Pancreas (tissue), 10 donors: ENCODE measurements around the gene FAM53A. TPM values are rescaled to one million over a fixed set of nuclear protein-coding genes. Genes with fewer than 3 reads are reported as not detected.

ENCODE experiments used
- ATAC-seq, 4 donors: fragments of 200-7000 bp; cut with Tn5 transposase; one replicate each; pipeline versions ENCODE4 v1.8.0 to v1.9.1; 2020; ENCODE audit warnings: mild to moderate bottlenecking in 4 of 4, moderate library complexity in 4 of 4
- DNase-seq, 6 donors: peaks; one replicate each; pipeline ENCODE4 v3.0.0-alpha.2; 2020
- FAIRE-seq: peaks from 2 replicates; lab custom pipeline; 2012; peaks lifted over from hg19 to GRCh38; lab: Jason Lieb, UNC
- H3K27ac ChIP-seq, 4 donors: fragments of 200-600 bp; sonication (generic); 1 replicate in 3 of 4; 2 replicates in 1 of 4; pipeline versions ENCODE4 v1.5.0 to v1.8.0; 2020
- H3K27me3 ChIP-seq, 4 donors: fragments of 200-600 bp; one replicate each; pipeline ENCODE4 v1.8.0; 2021
- H3K36me3 ChIP-seq, 3 donors: fragments of 200-600 bp; sonication (generic) in 1 of 3; one replicate each; pipeline versions ENCODE4 v1.5.0 to v1.8.0; 2020 to 2021
- H3K4me1 ChIP-seq, 3 donors: fragments of 200-600 bp; one replicate each; pipeline ENCODE4 v1.8.0; 2021
- H3K4me3 ChIP-seq, 4 donors: fragments of 200-600 bp; sonication (generic) in 2 of 4; one replicate each; pipeline versions ENCODE4 v1.5.0 to v1.8.0; 2020 to 2021
- H3K9me3 ChIP-seq, 4 donors: fragments of 200-600 bp; one replicate each; pipeline ENCODE4 v1.8.0; 2021
- WGBS, 2 donors: extraction: QIAGEN DNeasy Blood & Tissue Kit; methylation state at CpG; one replicate each; pipeline ENCODE4 v1.1.7; 2013; 5-methylcytosine and 5-hydroxymethylcytosine counted together
- intact Hi-C, 3 donors: fragments of 100-400 bp; cut with DNase I; formaldehyde crosslinking; loops; one replicate each; pipeline versions ENCODE4 v1.11.1 to v1.14.2; 2022
- polyA plus RNA-seq, 2 donors: library from polyadenylated mRNA; stranded (reverse); fragments of 200-250 nt; gene quantifications; one replicate each; pipeline ENCODE4 v1.2.3, GENCODE V29; 2013
- total RNA-seq, 6 donors: library from RNA; stranded (reverse); fragmentation: NEBNext Ultra II Directional in 4 of 6; extraction: Animal tissue kit (Norgen Biotek cat#: 25700) in 4 of 6; gene quantifications; one replicate each; pipeline versions ENCODE4 v1.2.1 to v1.2.4, GENCODE V29; 2021 to 2023
- TF ChIP-seq, protein P1 (sequence below), 4 donors: fragments of 200-600 bp; sonication (generic) in 3 of 4; IDR thresholded peaks; one replicate each; pipeline versions ENCODE4 v1.5.0 to v1.8.0; 2021; ENCODE audit warnings: antibody characterized with exemption in 4 of 4
- donor health status: healthy with polysubstance abuse.
- donor health status: DM: no; HTN: no; CAD: no; lungs with moderate emphysema.
- donor health status: DM: no; HTN: no; CAD: no.
- donor health status: control.
- donor health status: control.
- donor health status: Bipolar disorder and iron deficiency.
- donor health status: DM: yes; HTN: yes; CAD: no.
- donor health status: DM: no; HTN: no; CAD: no.
- donor health status: DM: no; HTN: no; CAD: no.
- donor health status: DM: yes; HTN: yes; CAD: no.

FAM53A gene
- total and polyA plus RNA-seq, 8 donors: 0.60 to 2.7 (median 1.3) TPM

- no peaks in the 10 kb centered on the region for H3K9me3 ChIP-seq
- TF ChIP-seq, protein P1, sequence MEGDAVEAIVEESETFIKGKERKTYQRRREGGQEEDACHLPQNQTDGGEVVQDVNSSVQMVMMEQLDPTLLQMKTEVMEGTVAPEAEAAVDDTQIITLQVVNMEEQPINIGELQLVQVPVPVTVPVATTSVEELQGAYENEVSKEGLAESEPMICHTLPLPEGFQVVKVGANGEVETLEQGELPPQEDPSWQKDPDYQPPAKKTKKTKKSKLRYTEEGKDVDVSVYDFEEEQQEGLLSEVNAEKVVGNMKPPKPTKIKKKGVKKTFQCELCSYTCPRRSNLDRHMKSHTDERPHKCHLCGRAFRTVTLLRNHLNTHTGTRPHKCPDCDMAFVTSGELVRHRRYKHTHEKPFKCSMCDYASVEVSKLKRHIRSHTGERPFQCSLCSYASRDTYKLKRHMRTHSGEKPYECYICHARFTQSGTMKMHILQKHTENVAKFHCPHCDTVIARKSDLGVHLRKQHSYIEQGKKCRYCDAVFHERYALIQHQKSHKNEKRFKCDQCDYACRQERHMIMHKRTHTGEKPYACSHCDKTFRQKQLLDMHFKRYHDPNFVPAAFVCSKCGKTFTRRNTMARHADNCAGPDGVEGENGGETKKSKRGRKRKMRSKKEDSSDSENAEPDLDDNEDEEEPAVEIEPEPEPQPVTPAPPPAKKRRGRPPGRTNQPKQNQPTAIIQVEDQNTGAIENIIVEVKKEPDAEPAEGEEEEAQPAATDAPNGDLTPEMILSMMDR (IDR thresholded peaks at IDR 0.05): no peak
- DNase-seq (no peak), ATAC-seq (no peak), FAIRE-seq (no peak)
- H3K4me3 ChIP-seq: no peak overlapping the region
- H3K27ac ChIP-seq: no peak overlapping the region
- intact Hi-C loops: no loop called here
- H3K4me1 ChIP-seq: no peaks in the 10 kb centered on the region
- H3K27me3 ChIP-seq: no peaks in the 10 kb centered on the region
- no peaks in the 10 kb centered on the region for H3K36me3 ChIP-seq
- WGBS, 2 donors: 88 to 90% methylated on average over 12 of the region's 12 CpGs
Measured at GRCh38 chr4:1658581-1658980, 25.5 kb downstream of the FAM53A start.

DNA sequence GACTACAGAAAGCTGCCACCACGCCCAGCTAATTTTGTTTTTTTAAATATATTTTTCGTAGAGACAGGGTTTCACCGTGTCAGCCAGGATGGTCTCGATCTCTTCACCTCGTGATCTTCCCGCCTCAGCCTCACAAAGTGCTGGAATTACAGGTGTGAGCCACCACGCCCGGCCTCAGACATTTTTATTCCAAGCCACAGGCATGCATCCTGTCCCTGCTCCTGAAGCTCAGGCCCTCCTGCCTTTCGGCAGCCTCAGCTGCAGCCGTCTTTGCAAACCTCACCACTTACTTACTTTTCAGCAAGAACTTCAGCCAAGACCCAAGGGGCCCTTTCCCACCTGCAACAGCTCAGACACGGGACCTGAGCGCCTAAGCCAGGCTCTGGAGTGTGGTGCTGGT is 26.0 kb downstream of the FAM53A start:
- DNase-seq (no peak), ATAC-seq (no peak), FAIRE-seq (no peak)
- H3K9me3 ChIP-seq: no peaks in the 10 kb centered on the region
- no peaks in the 10 kb centered on the region for H3K27me3 ChIP-seq
- no peaks in the 10 kb centered on the region for H3K36me3 ChIP-seq
- intact Hi-C loops: no loop called here
- H3K4me3 ChIP-seq: no peak overlapping the region
- 92 to 93% methylated on average over 12 of the region's 12 CpGs for WGBS, 2 donors
- TF ChIP-seq, protein P1 (IDR thresholded peaks at IDR 0.05): no peak
- H3K27ac ChIP-seq: no peak overlapping the region
- no peaks in the 10 kb centered on the region for H3K4me1 ChIP-seq

- H3K4me1 ChIP-seq: no peaks in the 10 kb centered on the region
- H3K27ac ChIP-seq: no peak overlapping the region
- H3K4me3 ChIP-seq: no peak overlapping the region
- DNase-seq (no peak), ATAC-seq (no peak), FAIRE-seq (no peak)
- H3K9me3 ChIP-seq: no peaks in the 10 kb centered on the region
- no peaks in the 10 kb centered on the region for H3K36me3 ChIP-seq
- TF ChIP-seq, protein P1 (IDR thresholded peaks at IDR 0.05): no peak
- H3K27me3 ChIP-seq: no peaks in the 10 kb centered on the region
- intact Hi-C loops: no loop called here
- 89 to 95% methylated on average over 19 of the region's 19 CpGs for WGBS, 2 donors
Measured at GRCh38 chr4:1656986-1657385, 27.1 kb downstream of the FAM53A start.

DNA sequence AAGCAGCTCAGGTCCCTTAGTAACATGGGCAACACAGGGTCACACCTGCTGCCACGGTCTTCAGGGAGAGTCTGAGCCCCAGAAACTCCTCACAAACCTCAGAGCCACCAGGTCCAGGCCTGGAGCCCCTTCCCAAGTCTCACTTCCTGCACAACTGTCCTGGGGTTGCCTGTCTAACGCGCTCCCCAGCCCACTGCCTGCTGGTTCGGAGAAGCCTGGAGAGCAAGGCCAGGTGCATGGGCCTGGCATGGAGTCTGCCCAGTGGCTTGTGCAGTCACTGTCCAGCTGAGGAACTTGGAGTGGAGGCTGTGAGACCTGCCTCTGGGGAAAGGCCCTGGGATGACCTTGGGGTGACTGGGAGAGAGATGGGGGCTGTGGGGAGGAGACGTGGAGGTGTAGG is 28.0 kb downstream of the FAM53A start:
- 86 to 93% methylated on average over 5 of the region's 5 CpGs for WGBS, 2 donors
- FAIRE-seq (no peak), DNase-seq (no peak), ATAC-seq (no peak)
- H3K4me1 ChIP-seq: no peaks in the 10 kb centered on the region
- H3K9me3 ChIP-seq: no peaks in the 10 kb centered on the region
- intact Hi-C loops: no loop called here
- H3K27me3 ChIP-seq: no peaks in the 10 kb centered on the region
- H3K27ac ChIP-seq: no peak overlapping the region
- H3K36me3 ChIP-seq: no peaks in the 10 kb centered on the region
- H3K4me3 ChIP-seq: no peak overlapping the region
- TF ChIP-seq, protein P1 (IDR thresholded peaks at IDR 0.05): no peak

DNA sequence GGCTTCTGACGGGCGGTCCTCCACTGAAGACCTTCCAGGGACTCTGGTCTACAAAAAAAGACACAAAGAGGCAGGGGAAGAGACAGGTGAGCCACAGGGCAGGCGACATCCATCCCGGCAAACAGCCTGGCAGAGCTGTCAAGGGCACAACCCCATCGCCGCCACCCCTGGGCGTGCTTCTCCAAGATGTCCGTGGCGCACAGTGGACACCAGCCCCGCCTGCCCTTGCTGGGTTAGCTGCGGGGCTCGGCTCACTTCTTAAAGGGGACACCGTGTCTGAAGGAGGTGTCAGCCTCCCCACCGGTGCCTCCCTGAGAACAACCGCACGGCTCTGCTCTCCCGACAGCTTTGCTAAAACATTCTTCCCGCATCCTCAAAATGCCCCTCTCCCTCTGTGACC is 28.4 kb downstream of the FAM53A start:
- no peaks in the 10 kb centered on the region for H3K9me3 ChIP-seq
- DNase-seq (no peak), ATAC-seq (no peak), FAIRE-seq (no peak)
- no peaks in the 10 kb centered on the region for H3K36me3 ChIP-seq
- H3K4me1 ChIP-seq: no peaks in the 10 kb centered on the region
- no peak overlapping the region for H3K27ac ChIP-seq
- TF ChIP-seq, protein P1 (IDR thresholded peaks at IDR 0.05): no peak
- no peaks in the 10 kb centered on the region for H3K27me3 ChIP-seq
- 92% methylated on average over 18 of the region's 18 CpGs for WGBS, 2 donors
- H3K4me3 ChIP-seq: no peak overlapping the region
- intact Hi-C loops: no loop called here
